ENCODE data around the gene OVCA2.

DNA sequence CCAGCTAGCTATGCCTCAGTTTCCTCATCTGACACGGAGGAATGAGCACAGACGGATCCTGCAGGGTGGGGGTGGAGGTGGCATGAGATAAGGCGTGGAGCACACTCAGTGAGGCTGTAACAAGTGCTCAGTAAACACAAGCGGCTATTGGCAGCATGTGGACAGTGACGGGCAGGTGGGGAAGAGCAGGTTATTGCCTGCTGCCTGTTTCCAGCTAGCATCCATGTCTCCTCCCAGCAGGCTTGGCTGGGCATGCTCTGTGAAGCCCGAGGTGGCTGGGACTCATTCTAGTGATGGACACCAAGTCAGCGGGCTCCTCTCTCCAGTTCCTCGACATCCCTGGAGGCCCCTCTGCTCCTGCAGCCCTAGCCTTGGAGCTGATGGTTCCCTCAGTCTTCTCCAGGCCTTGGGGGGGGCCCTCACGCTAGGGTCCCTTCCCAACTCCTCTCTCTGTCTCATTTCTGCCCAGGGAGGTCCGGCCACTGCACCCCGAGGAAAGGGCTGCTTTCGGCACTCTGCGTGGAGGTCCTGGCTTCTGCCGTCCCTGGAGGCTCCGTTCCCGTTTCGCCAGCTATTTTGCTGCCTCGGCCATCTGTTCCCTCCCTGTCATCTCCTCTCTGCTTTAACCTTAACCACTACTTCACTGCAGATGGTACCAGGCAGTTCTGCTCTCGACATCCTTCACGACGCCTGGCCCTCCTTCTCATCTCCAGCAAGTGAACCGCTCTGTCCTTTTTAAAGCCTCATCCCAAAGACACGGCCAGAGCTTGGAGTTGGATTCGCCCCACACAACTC is 22.9 kb upstream of the OVCA2 start:
- TF ChIP-seq, protein P1, sequence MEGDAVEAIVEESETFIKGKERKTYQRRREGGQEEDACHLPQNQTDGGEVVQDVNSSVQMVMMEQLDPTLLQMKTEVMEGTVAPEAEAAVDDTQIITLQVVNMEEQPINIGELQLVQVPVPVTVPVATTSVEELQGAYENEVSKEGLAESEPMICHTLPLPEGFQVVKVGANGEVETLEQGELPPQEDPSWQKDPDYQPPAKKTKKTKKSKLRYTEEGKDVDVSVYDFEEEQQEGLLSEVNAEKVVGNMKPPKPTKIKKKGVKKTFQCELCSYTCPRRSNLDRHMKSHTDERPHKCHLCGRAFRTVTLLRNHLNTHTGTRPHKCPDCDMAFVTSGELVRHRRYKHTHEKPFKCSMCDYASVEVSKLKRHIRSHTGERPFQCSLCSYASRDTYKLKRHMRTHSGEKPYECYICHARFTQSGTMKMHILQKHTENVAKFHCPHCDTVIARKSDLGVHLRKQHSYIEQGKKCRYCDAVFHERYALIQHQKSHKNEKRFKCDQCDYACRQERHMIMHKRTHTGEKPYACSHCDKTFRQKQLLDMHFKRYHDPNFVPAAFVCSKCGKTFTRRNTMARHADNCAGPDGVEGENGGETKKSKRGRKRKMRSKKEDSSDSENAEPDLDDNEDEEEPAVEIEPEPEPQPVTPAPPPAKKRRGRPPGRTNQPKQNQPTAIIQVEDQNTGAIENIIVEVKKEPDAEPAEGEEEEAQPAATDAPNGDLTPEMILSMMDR (IDR thresholded peaks at IDR 0.05) = no peak
- TF ChIP-seq POLR2A (IDR thresholded peaks at IDR 0.05) = no peak

All from testis (tissue), 2 donors.